ENCODE data around the gene GLT1D1.

GRCh38 chr12:128820723-128821432, 32.4 kb upstream of the GLT1D1 start:
- no peak for TF ChIP-seq CTCF (IDR thresholded peaks at IDR 0.05)
- TF ChIP-seq POLR2A (IDR thresholded peaks at IDR 0.05) = no peak

Data from uterus (tissue), 2 donors.